HG02623 (cell line): Measurements from ENCODE around the gene GID8.
"Not testable (repeated sequence)": the region's sequence is repeated elsewhere in the genome, so short reads cannot be mapped to it uniquely, and the experiment has no call there.

Experiments used
- ATAC-seq: cut with Tn5 transposase; IDR thresholded peaks from one replicate; pipeline ENCODE4 v1.9.1; 2021; ENCODE audit warnings: moderate library complexity; ENCODE audit not compliant: unreplicated experiment

The GID8 gene

GRCh38 chr20:62956387-62957135, 18.6 kb downstream of the GID8 start:
- no peak for ATAC-seq

GRCh38 chr20:62957136-62958117, 19.5 kb downstream of the GID8 start:
- ATAC-seq, result no peak

GRCh38 chr20:62958388-62959100, 20.6 kb downstream of the GID8 start:
- ATAC-seq, result no peak

GRCh38 chr20:62959101-62959971, 21.4 kb downstream of the GID8 start:
- no peak for ATAC-seq

- ATAC-seq, result no peak
Observed at GRCh38 chr20:62959998-62960436, 22.1 kb downstream of the GID8 start.

- not testable (repeated sequence) for ATAC-seq
Observed at GRCh38 chr20:62960446-62961309, 22.7 kb downstream of the GID8 start.

- no peak for ATAC-seq
Observed at GRCh38 chr20:62961310-62961783, 23.4 kb downstream of the GID8 start.

- ATAC-seq, result no peak
Observed at GRCh38 chr20:62961799-62962198, 23.9 kb downstream of the GID8 start.

GRCh38 chr20:62962221-62962879, 24.4 kb downstream of the GID8 start:
- no peak for ATAC-seq

GRCh38 chr20:62962891-62963613, 25.1 kb downstream of the GID8 start:
- no peak for ATAC-seq

GRCh38 chr20:62963614-62964397, 25.9 kb downstream of the GID8 start:
- ATAC-seq, result no peak

- ATAC-seq, result no peak
Observed at GRCh38 chr20:62964700-62965099, 26.8 kb downstream of the GID8 start.

GRCh38 chr20:62965363-62965771, 27.4 kb downstream of the GID8 start:
- no peak for ATAC-seq

GRCh38 chr20:62966212-62967148, 28.5 kb downstream of the GID8 start:
- ATAC-seq, result no peak

GRCh38 chr20:62967149-62967501, 29.2 kb downstream of the GID8 start:
- no peak for ATAC-seq
